ENCODE data around the gene OR1E2.
"Not testable (repeated sequence)": the region's sequence is repeated elsewhere in the genome, so short reads cannot be mapped to it uniquely, and the experiment has no call there.

- TF ChIP-seq CTCF (conservative IDR thresholded peaks at IDR 0.05; ENCODE audit: low read depth, low read length); EZH2 (IDR thresholded peaks at IDR 0.05; ENCODE audit: low read length, unreplicated experiment); EZH2phosphoT487 (IDR thresholded peaks at IDR 0.05; ENCODE audit: borderline replicate concordance, low read length): not testable (repeated sequence)
These were observed 21.4 kb downstream of the OR1E2 start for GRCh38 chr17:3412216-3412615.
